ENCODE data around the gene ELFN2.

DNA sequence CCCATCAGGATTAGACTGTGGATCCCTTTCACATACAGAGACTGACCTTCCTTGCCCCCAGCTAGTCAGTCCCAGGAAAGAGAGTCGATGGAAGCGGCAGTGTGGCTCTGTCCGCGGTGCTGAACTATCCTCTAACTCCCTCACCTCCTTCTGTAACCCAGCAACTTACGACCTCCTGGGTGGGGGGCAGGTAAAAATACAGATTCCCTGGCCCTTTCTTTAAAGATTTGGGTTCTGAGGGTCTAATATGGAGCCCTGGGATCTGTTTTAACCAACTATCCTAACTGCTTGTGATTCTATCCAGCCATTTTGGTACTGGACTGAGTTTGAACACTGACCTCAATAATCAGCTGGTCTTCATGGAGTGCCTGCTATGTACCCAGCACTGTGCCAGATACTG, 35.7 kb upstream of the ELFN2 start:
- TF ChIP-seq POLR2AphosphoS5 (IDR thresholded peaks at IDR 0.05) (no peak), POLR2A (IDR thresholded peaks at IDR 0.05) (no peak)
- TF ChIP-seq, protein P1, sequence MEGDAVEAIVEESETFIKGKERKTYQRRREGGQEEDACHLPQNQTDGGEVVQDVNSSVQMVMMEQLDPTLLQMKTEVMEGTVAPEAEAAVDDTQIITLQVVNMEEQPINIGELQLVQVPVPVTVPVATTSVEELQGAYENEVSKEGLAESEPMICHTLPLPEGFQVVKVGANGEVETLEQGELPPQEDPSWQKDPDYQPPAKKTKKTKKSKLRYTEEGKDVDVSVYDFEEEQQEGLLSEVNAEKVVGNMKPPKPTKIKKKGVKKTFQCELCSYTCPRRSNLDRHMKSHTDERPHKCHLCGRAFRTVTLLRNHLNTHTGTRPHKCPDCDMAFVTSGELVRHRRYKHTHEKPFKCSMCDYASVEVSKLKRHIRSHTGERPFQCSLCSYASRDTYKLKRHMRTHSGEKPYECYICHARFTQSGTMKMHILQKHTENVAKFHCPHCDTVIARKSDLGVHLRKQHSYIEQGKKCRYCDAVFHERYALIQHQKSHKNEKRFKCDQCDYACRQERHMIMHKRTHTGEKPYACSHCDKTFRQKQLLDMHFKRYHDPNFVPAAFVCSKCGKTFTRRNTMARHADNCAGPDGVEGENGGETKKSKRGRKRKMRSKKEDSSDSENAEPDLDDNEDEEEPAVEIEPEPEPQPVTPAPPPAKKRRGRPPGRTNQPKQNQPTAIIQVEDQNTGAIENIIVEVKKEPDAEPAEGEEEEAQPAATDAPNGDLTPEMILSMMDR (IDR thresholded peaks at IDR 0.05), result no peak

Measured in transverse colon (tissue), 4 donors.